ENCODE data around the gene PCCA.
"Not testable (repeated sequence)": the region's sequence is repeated elsewhere in the genome, so short reads cannot be mapped to it uniquely, and the experiment has no call there.

Gene PCCA

GRCh38 chr13:100560498-100561157 lies 471.7 kb downstream of the PCCA start:
- DNase-seq: no peak

- no peak for DNase-seq
Measured at GRCh38 chr13:100561158-100561499, 472.2 kb downstream of the PCCA start.

GRCh38 chr13:100561599-100562204 lies 472.8 kb downstream of the PCCA start:
- no peak for DNase-seq

- DNase-seq: no peak
Measured at GRCh38 chr13:100563779-100564178, 474.9 kb downstream of the PCCA start.

- DNase-seq: no peak
Measured at GRCh38 chr13:100564444-100565223, 475.7 kb downstream of the PCCA start.

GRCh38 chr13:100565286-100565685 lies 476.4 kb downstream of the PCCA start:
- DNase-seq: no peak

- DNase-seq: no peak
Measured at GRCh38 chr13:100566543-100566942, 477.6 kb downstream of the PCCA start.

GRCh38 chr13:100573121-100573520 lies 484.2 kb downstream of the PCCA start:
- peak; percentile 74 for DNase-seq

GRCh38 chr13:100577239-100577638 lies 488.3 kb downstream of the PCCA start:
- DNase-seq: not testable (repeated sequence)
